Globus pallidus (tissue), 1 donor: ENCODE measurements around the gene HDAC4.
"Not testable (repeated sequence)": the region's sequence is repeated elsewhere in the genome, so short reads cannot be mapped to it uniquely, and the experiment has no call there.

Experiments used
- DNase-seq: peaks from one replicate; pipeline ENCODE4 v3.0.0-alpha.2; 2015; ENCODE audit warnings: low spot score

HDAC4 gene

GRCh38 chr2:239046822-239047221 lies 354.0 kb downstream of the HDAC4 start:
- DNase-seq: no peak

GRCh38 chr2:239044336-239044735 lies 356.5 kb downstream of the HDAC4 start:
- no peak for DNase-seq

- DNase-seq: no peak
These were observed 357.5 kb downstream of the HDAC4 start for GRCh38 chr2:239043326-239043725.

GRCh38 chr2:239042551-239043320 lies 358.1 kb downstream of the HDAC4 start:
- no peak for DNase-seq

- no peak for DNase-seq
These were observed 358.8 kb downstream of the HDAC4 start for GRCh38 chr2:239042046-239042445.

GRCh38 chr2:239041062-239041461 lies 359.8 kb downstream of the HDAC4 start:
- DNase-seq: no peak

- peak; percentile 93 for DNase-seq
These were observed 360.6 kb downstream of the HDAC4 start for GRCh38 chr2:239040152-239040761.

- DNase-seq: peak; percentile 7
These were observed 361.4 kb downstream of the HDAC4 start for GRCh38 chr2:239039479-239039861.

- DNase-seq: no peak
These were observed 361.9 kb downstream of the HDAC4 start for GRCh38 chr2:239038773-239039478.

GRCh38 chr2:239038284-239038683 lies 362.5 kb downstream of the HDAC4 start:
- not testable (repeated sequence) for DNase-seq

- DNase-seq: no peak
These were observed 363.3 kb downstream of the HDAC4 start for GRCh38 chr2:239037559-239037910.

GRCh38 chr2:239036819-239037558 lies 363.8 kb downstream of the HDAC4 start:
- no peak for DNase-seq

GRCh38 chr2:239035997-239036731 lies 364.7 kb downstream of the HDAC4 start:
- no peak for DNase-seq

GRCh38 chr2:239035361-239035814 lies 365.4 kb downstream of the HDAC4 start:
- DNase-seq: peak; percentile 45

GRCh38 chr2:239034561-239035341 lies 366.1 kb downstream of the HDAC4 start:
- DNase-seq: no peak

GRCh38 chr2:239033801-239034560 lies 366.8 kb downstream of the HDAC4 start:
- no peak for DNase-seq

- no peak for DNase-seq
These were observed 370.9 kb downstream of the HDAC4 start for GRCh38 chr2:239029958-239030357.

- DNase-seq: no peak
These were observed 372.6 kb downstream of the HDAC4 start for GRCh38 chr2:239028253-239028619.

- DNase-seq: no peak
These were observed 373.2 kb downstream of the HDAC4 start for GRCh38 chr2:239027391-239028252.
